HG03571 (cell line): Measurements from ENCODE around the gene SGSH.
"Not testable (repeated sequence)": the region's sequence is repeated elsewhere in the genome, so short reads cannot be mapped to it uniquely, and the experiment has no call there.

Source experiments
- ATAC-seq: cut with Tn5 transposase; IDR thresholded peaks from one replicate; pipeline ENCODE4 v1.9.1; 2021; ENCODE audit not compliant: unreplicated experiment

The SGSH gene

GRCh38 chr17:80212511-80212910, 7.6 kb downstream of the SGSH start:
- ATAC-seq, result no peak

DNA sequence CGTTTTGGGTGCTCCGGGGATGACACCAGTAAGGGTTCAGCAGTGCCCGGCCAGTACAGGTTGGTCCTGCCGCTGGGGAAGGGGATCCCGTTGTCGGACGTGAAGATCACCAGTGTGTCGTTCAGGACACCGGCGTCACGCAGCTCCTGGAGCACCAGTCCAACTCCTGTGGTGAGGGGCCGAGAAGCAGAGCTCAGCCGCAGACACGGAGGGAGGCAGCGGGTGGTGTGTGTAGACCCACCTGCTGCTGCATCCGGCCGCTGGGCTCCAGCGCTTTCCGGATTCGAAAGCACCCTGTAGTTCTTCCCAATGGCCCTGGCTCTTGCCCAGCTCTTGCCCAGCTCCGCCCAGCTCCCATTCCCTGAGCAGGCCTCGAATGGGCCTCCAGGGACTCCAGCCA, 8.0 kb downstream of the SGSH start:
- ATAC-seq, result no peak

DNA sequence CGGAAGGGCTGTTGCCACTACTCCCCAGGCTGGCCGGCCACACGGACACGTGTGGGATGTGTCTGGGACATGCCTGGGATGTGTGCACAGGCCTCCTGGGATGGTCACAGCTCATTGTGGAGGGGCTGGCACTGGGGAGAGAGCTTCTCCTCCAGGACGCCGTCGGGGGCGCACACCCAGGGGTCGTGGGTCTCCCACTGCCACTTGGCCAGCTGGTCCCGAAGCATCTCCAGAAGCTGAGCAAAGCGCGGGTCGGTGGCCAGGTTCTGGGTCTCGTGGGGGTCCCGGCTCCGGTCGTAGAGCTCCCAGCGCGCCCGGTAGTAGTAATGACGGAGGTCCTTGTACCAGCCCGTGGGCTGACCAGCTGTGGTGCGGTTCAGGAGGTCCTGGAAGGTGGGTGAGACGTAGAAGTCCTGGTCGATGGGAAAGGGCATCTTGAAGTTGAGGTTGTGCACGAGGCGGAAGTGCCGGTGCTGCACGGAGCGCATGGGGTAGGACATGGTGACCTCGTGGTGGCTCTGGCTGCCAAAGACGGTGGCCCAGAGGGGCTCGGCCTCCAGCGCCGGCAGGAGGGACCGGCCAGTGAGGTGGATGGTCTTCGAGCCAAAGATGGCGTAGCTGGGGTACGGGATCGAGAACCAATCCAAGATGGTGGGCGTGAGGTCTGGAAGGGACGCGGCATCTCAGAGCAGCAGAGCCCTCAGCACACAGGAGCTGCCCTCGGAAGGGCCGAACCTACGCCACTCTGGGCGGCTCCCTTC, 9.6 kb downstream of the SGSH start:
- ATAC-seq, result no peak

DNA sequence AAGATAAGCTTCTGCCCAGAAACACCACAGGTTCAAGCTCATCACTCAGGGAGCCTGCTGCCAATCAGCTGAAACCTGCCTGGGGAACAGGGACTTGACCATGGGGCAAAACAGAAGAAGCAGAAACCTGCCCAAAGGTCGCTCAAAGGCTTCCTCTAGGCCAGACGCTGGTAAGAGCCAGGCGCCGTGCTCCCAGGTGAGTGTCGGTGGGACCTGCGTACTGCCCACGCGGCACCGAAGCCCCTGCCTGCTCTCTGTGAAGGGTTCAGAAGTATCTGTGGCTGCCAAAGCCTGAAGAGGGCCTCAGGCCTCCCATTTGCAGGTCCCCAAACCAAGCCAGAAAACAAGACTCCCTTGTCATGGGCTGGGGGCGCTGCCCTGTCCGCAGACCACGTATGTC, 10.4 kb downstream of the SGSH start:
- ATAC-seq, result no peak

DNA sequence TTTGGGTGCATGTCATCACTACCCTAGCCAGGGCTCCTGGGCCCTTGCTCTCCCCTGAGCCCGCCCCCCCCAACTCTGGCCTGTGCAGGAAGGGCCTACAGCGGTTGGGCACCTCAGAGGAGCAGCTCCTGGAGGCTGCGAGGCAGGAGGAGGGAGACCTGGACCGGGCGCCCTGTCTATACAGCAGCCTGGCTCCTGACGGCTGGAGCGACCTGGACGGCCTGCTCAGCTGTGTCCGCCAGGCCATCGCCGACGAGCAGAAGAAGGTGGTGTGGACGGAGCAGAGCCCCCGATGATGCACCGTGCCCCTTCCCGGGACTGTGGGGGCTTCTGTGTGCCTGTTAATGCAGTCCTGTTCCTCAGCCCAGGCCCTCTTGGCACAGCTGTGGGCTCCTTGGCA, 12.1 kb downstream of the SGSH start:
- no peak for ATAC-seq

DNA sequence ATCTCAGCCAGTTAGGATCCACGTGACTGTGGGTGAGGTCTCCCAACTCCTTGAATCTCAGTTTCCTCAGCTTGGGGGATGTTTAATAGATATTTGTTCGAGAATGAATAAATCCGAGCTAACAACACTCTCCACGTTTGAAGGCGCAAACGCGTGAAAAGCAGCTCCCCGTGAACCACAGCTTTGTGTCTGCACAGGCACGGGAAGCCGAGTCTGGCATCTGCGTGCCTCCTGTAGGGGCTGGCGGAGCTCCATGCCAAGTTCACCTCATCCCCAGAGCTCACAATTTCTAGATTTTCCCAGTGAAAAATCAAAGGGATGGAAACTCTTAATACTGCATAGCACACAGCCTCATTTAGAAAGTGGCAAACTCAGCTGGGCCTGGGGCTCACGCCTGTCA, 14.3 kb downstream of the SGSH start:
- no peak for ATAC-seq

DNA sequence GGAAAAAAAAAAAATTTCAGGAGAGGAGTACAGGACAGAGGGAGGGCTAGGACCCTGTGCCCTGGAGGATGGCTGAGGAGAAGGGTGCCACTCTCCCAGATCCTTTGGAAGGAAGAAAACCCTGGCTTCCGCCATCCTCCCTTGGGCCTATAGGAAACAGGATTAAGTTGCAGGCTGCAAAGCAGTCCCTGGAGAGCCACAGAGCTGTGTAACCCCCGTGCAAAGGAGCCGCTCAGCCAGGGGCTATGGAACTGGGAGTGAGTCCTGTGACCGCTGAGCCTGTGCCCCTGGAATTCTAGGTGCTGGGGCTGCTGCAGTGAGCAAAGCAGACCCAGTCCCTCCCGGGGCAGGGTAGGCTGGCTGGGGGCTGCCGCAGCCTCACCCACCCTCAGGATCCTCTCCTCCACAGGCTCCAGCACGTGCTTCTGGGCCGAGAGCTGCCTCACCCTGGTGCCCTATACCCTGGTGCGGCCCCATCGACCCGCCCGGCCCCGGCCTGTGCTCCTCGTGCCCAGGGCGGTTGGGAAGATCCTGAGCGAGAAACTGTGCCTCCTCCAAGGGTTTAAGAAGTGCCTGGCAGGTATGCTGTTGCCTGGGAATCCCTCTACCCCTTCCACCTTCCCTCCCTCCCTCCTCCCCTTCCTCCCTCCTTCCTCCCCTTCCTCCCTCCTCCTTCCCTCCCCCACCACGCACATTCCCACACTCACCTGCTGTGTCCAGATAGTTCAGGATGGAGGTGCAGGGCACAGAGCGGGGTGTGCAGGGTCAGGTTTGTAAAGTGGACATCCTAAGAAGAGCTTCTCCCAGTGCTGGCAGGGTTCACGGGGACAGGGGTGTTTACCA, 15.3 kb downstream of the SGSH start:
- no peak for ATAC-seq

GRCh38 chr17:80203471-80203963, 16.6 kb downstream of the SGSH start:
- ATAC-seq, result no peak

GRCh38 chr17:80202197-80202596, 17.9 kb downstream of the SGSH start:
- no peak for ATAC-seq

DNA sequence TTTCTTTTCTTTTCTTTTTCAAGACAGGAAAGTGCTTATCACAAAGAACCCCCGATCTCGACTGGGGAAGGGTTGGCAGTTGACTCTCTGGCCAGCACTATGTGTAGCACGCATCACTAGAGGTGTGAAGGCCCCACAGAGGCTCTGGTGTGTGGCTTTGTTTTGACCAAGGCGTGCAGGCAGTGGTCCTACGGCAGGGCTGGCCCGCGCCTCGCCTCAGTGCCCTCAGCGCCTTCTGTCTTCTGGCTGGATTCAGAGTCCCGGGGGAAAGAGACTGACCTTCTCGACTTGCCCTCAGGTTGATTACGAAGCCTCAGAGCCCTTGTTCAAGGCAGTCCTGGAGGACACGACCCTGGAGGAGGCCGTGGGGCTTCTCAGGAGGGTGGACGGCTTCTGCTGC, 18.7 kb downstream of the SGSH start:
- no peak for ATAC-seq

GRCh38 chr17:80199295-80199694, 20.8 kb downstream of the SGSH start:
- ATAC-seq, result not testable (repeated sequence)

GRCh38 chr17:80198144-80198661, 21.9 kb downstream of the SGSH start:
- no peak for ATAC-seq

DNA sequence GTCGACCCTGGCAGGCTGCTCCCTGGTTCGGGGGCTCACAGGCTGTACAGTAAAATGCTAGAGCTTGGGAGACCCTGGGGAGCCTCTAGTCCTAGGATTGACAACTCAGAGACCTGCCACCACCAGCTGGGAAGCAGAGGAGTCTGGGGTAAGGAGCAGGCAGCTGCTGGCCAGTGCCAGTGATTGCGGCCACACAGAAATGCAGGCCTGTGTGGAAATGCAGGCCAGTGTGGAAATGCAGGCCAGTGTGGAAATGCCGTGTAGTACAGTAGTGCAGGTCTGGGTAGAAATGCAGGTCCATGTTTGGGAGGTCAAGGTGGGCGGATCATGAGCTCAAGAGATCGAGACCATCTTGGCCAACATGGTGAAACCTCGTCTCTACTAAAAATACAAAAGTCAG, 23.5 kb downstream of the SGSH start:
- no peak for ATAC-seq

DNA sequence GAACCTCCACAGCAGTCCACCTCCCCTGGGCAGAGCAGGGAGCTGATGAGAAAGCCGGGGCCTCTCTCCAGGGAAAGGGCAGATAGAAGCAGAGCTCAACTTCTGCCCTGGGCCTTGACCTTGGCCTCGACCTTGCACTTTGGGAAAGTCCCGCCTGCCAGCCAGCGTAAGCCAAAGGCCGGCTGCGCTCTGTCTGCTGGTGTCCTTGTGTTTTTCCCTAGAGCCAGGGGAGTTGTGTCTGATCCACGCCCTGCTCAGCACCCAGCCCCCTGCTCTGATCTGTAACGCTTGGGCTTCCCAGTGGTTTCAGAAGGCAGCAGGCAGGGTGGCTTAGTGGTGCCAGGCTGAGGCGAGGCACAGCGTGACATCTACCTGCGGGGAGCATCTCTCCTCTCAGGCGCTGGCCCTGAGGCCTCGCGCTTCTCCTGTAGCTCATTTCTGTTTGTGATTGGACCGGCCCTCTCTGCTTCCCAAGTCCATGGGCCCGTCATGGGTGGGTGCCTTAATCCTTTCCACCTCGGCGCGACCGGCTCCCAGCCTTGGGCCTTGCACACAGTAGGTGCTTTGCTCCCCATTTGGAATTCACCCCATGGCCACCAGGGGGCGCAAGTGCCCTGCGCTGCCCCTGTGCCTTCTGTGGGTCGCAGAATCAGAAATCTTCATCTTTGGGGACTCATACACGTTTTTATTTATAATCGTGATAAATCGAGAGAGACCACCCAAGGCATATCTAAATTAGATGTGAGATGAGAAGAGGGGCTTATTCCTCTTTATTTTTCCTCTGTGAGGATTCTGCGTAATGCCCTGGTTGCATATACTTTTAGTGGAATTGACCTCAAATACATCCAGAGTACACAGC, 24.2 kb downstream of the SGSH start:
- no peak for ATAC-seq

DNA sequence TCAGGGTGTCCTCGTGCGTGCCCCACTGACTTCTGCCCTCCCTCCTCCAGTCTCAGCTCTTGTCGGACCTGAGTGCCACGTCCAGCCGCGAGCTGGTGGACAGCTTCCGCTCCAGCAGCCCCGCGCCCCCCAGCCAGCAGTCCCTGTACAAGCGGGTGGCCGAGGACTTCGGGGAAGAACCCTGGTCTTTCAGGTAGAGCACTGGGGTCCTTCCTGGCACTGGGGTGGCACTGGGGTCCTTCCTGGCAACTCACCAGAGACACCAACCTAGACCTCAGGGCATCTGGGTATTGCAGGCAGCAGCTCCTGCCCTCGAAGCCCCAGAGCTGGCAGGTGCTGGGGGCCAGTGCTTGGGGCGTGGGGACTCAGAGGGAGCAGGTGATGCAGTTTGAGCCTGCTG, 25.0 kb downstream of the SGSH start:
- no peak for ATAC-seq

- no peak for ATAC-seq
Measured at GRCh38 chr17:80191865-80192661, 28.1 kb downstream of the SGSH start.

DNA sequence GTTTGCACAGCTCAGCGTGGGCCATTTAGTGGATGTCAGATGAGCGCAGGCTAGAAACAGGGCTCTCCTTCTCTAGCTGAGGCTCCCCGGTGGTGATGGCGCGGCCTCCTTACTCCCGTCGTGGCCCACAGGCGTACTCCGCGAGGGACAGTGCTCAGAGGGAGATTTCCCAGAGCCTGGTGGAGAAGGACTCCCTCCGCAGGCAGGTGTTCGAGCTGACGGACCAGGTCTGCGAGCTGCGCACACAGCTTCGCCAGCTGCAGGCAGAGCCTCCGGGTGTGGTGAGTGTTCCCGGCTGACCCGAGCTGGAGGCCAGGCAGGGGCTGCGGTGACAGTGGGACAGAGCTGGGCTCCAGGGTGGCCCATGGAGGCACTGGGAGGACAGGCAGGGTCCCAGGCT, 28.9 kb downstream of the SGSH start:
- no peak for ATAC-seq

GRCh38 chr17:80190716-80191115, 29.4 kb downstream of the SGSH start:
- no peak for ATAC-seq

- ATAC-seq, result no peak
Measured at GRCh38 chr17:80189611-80190010, 30.5 kb downstream of the SGSH start.

- ATAC-seq, result no peak
Measured at GRCh38 chr17:80187515-80187941, 32.6 kb downstream of the SGSH start.
